ENCODE results near the gene USP48. TPM values are rescaled to one million over a fixed set of nuclear protein-coding genes. Genes with fewer than 3 reads are reported as not detected.

Gene USP48
- polyA plus RNA-seq, 2 of the 4 experiments (the other 2 are of a cell fraction) = 22.8 to 27.4 TPM

DNA sequence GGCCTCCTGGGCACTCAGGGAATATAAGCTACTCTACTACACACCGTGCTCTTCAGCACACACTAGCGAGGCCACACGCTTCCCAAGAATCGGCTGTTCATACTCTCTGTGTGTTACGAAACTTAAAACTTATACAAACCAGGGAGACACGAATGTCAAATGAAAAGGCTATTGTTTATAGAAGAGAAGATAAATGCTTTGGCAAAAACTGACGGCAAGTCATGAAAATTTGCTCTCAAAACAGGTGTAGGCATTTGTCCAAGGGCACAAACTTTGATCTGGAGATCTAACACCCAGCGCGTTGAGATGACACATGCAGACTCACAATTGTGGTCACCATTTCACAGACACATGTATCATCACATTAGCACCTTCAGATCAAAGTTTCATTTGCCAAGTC is 46.1 kb downstream of the USP48 start:
- DNase-seq (ENCODE audit: low read depth in 1 of 2, low spot score in 1 of 2) = no peak
- ChIA-PET CTCF (no interaction called here), POLR2A (no interaction called here)
- H3K4me3 ChIP-seq = no peak overlapping the region
- WGBS (ENCODE audit: missing lambda C conversion rate) = 90% methylated on average over 9 of the region's 9 CpGs
- no peak for ATAC-seq
- no peaks in the 10 kb centered on the region for H3K4me1 ChIP-seq
- H3K9me3 ChIP-seq = no peaks in the 10 kb centered on the region
- FAIRE-seq = no peak
- no peak overlapping the region for H3K27ac ChIP-seq
- H3K4me2 ChIP-seq = no peak overlapping the region
- TF ChIP-seq CEBPB (IDR thresholded peaks at IDR 0.05) (no peak), RFX5 (IDR thresholded peaks at IDR 0.05) (no peak), RARB (CRISPR knock-in tag; IDR thresholded peaks at IDR 0.05) (no peak), NR3C1 (IDR thresholded peaks at IDR 0.05) (no peak), RAD21 (conservative IDR thresholded peaks at IDR 0.05 in 1 of 2, IDR thresholded peaks at IDR 0.05 in 1 of 2) (no peak), EHF (CRISPR knock-in tag; IDR thresholded peaks at IDR 0.05) (no peak), MAZ (IDR thresholded peaks at IDR 0.05; ENCODE audit: borderline replicate concordance, low read depth, low read length) (no peak), EHMT2 (IDR thresholded peaks at IDR 0.05; ENCODE audit: low read depth) (no peak)
- TF ChIP-seq, protein P1, sequence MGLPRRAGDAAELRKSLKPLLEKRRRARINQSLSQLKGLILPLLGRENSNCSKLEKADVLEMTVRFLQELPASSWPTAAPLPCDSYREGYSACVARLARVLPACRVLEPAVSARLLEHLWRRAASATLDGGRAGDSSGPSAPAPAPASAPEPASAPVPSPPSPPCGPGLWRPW (IDR thresholded peaks at IDR 0.05) = no peak
- TF ChIP-seq, protein P2, sequence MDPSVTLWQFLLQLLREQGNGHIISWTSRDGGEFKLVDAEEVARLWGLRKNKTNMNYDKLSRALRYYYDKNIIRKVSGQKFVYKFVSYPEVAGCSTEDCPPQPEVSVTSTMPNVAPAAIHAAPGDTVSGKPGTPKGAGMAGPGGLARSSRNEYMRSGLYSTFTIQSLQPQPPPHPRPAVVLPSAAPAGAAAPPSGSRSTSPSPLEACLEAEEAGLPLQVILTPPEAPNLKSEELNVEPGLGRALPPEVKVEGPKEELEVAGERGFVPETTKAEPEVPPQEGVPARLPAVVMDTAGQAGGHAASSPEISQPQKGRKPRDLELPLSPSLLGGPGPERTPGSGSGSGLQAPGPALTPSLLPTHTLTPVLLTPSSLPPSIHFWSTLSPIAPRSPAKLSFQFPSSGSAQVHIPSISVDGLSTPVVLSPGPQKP (IDR thresholded peaks at IDR 0.05; ENCODE audit: low read depth, low read length) = no peak
- TF ChIP-seq, protein P3, sequence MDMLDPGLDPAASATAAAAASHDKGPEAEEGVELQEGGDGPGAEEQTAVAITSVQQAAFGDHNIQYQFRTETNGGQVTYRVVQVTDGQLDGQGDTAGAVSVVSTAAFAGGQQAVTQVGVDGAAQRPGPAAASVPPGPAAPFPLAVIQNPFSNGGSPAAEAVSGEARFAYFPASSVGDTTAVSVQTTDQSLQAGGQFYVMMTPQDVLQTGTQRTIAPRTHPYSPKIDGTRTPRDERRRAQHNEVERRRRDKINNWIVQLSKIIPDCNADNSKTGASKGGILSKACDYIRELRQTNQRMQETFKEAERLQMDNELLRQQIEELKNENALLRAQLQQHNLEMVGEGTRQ (IDR thresholded peaks at IDR 0.05) = no peak

GRCh38 chr1:21736011-21736410 is 46.9 kb downstream of the USP48 start:
- ChIA-PET POLR2A (no interaction called here), CTCF (interaction anchor here (0.6 kb wide), 3 partner anchors 32 to 168 kb away, joined by 3 to 4 read pairs (median 3); no protein-coding TSS in a partner anchor)
- no peaks in the 10 kb centered on the region for H3K9me3 ChIP-seq
- ATAC-seq (no peak), FAIRE-seq (no peak), DNase-seq (ENCODE audit: low read depth in 1 of 2, low spot score in 1 of 2) (no peak)
- H3K4me2 ChIP-seq = no peak overlapping the region
- WGBS (ENCODE audit: missing lambda C conversion rate) = 92% methylated on average over 2 of the region's 2 CpGs
- H3K4me1 ChIP-seq = no peaks in the 10 kb centered on the region
- TF ChIP-seq HEYL (CRISPR knock-in tag; IDR thresholded peaks at IDR 0.05) (no peak), PHF8 (IDR thresholded peaks at IDR 0.05; ENCODE audit: borderline replicate concordance, low read depth) (no peak), RFX5 (IDR thresholded peaks at IDR 0.05) (no peak), TP53 (CRISPR knock-in tag; IDR thresholded peaks at IDR 0.05) (no peak), KDM5A (IDR thresholded peaks at IDR 0.05) (no peak), HDAC2 (IDR thresholded peaks at IDR 0.05) (no peak), KDM1A (IDR thresholded peaks at IDR 0.05; ENCODE audit: low read depth) (no peak), GATA3 (IDR thresholded peaks at IDR 0.05; ENCODE audit: borderline replicate concordance) (no peak)
- TF ChIP-seq, protein P2 (IDR thresholded peaks at IDR 0.05; ENCODE audit: low read depth, low read length) = no peak
- TF ChIP-seq, protein P4, sequence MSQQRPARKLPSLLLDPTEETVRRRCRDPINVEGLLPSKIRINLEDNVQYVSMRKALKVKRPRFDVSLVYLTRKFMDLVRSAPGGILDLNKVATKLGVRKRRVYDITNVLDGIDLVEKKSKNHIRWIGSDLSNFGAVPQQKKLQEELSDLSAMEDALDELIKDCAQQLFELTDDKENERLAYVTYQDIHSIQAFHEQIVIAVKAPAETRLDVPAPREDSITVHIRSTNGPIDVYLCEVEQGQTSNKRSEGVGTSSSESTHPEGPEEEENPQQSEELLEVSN (IDR thresholded peaks at IDR 0.05; ENCODE audit: borderline replicate concordance, low read depth) = no peak
- no peak overlapping the region for H3K27ac ChIP-seq
- no peak overlapping the region for H3K4me3 ChIP-seq

DNA sequence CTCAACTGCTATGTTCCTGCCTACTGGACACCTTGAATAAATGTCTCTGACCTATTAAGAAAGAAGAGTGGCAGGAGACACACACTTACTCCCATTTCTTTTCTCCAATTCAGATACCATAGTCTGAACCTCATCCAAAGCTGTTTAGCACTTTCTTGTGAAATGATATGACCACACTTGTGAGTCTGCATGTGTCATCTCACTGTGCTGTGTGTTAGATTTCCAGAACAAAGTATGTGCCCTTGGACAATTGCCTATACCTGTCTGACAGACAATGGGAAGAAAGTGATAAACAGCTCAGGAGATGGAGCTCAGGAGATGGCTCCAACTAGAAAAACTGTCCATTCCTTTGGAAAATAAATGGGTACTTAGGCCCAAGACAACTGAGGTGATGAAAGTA is 48.4 kb downstream of the USP48 start:
- CTCF ChIA-PET = interaction anchor here (0.8 to 1.8 kb wide), 3 partner anchors 11 to 682 kb away, joined by 3 to 4 read pairs (median 4); no protein-coding TSS in a partner anchor
- no peak overlapping the region for H3K27ac ChIP-seq
- no peak overlapping the region for H3K4me2 ChIP-seq
- ATAC-seq = no peak
- H3K4me3 ChIP-seq = no peak overlapping the region
- FAIRE-seq = no peak
- no peak for DNase-seq (ENCODE audit: low read depth in 1 of 2, low spot score in 1 of 2)
- H3K9me3 ChIP-seq = no peaks in the 10 kb centered on the region
- H3K4me1 ChIP-seq = no peaks in the 10 kb centered on the region
- POLR2A ChIA-PET = no interaction called here
- no peak for TF ChIP-seq BHLHE40 (IDR thresholded peaks at IDR 0.05; ENCODE audit: low read depth, low read length)
- TF ChIP-seq MYC (IDR thresholded peaks at IDR 0.05; ENCODE audit: borderline replicate concordance, low read length) = no peak
- no peak for TF ChIP-seq KDM5A (IDR thresholded peaks at IDR 0.05)
- TF ChIP-seq, protein P4 (IDR thresholded peaks at IDR 0.05; ENCODE audit: borderline replicate concordance, low read depth) = no peak
- no peak for TF ChIP-seq EHMT2 (IDR thresholded peaks at IDR 0.05; ENCODE audit: low read depth)
- no peak for TF ChIP-seq HOXB13 (CRISPR knock-in tag; IDR thresholded peaks at IDR 0.05; ENCODE audit: low read depth)
- TF ChIP-seq NFE2L2 (conservative IDR thresholded peaks at IDR 0.05; ENCODE audit: low read length) = no peak
- TF ChIP-seq HEYL (CRISPR knock-in tag; IDR thresholded peaks at IDR 0.05) = no peak
- no peak for TF ChIP-seq PHF8 (IDR thresholded peaks at IDR 0.05; ENCODE audit: borderline replicate concordance, low read depth)
- TF ChIP-seq PBX3 (IDR thresholded peaks at IDR 0.05) = no peak
- no peak for TF ChIP-seq CBX8 (IDR thresholded peaks at IDR 0.05)
- no peak for TF ChIP-seq FOSB (CRISPR knock-in tag; IDR thresholded peaks at IDR 0.05)
- TF ChIP-seq GATA3 (IDR thresholded peaks at IDR 0.05; ENCODE audit: borderline replicate concordance) = no peak
- no peak for TF ChIP-seq SREBF2 (IDR thresholded peaks at IDR 0.05)
- no peak for TF ChIP-seq RCOR1 (IDR thresholded peaks at IDR 0.05; ENCODE audit: low read depth, low read length)
- no peak for TF ChIP-seq EP300 (IDR thresholded peaks at IDR 0.05)
- TF ChIP-seq CEBPB (IDR thresholded peaks at IDR 0.05) = no peak
